GM10248 (cell line): ENCODE data around the gene MAML3.

Experiments used
- CTCF ChIA-PET: fragments of 300-600 bp; sonication (Branson Sonifier 250); formaldehyde crosslinking; extraction: SDS; loops from one replicate; lab custom pipeline; 2021; ENCODE audit warnings: antibody characterized with exemption; lab: Yijun Ruan, JAX
- POLR2A ChIA-PET: fragments of 350-650 bp; sonication (Branson Sonifier 250); formaldehyde crosslinking; extraction: SDS; loops from one replicate; lab custom pipeline; 2020; ENCODE audit warnings: antibody characterized with exemption; lab: Yijun Ruan, JAX
- DNase-seq: peaks from one replicate; pipeline ENCODE4 v3.0.0; 2012; ENCODE audit errors: extremely low spot score
- CTCF ChIP-seq: IDR thresholded peaks from 2 replicates; pipeline ENCODE4 v1.5.1; 2012; ENCODE audit warnings: mild to moderate bottlenecking, low read depth; ENCODE audit errors: extremely low read depth, missing control alignments, control extremely low read depth

Gene MAML3

GRCh38 chr4:139901531-139902320 lies 252.3 kb downstream of the MAML3 start:
- TF ChIP-seq CTCF = no peak
- POLR2A ChIA-PET = no interaction called here
- no peak for DNase-seq
- CTCF ChIA-PET = interaction anchor here (1.3 kb wide), 1 partner anchor 351 kb away, joined by 3 read pairs; no protein-coding TSS in a partner anchor

GRCh38 chr4:139900964-139901376 lies 253.0 kb downstream of the MAML3 start:
- ChIA-PET POLR2A (no interaction called here), CTCF (no interaction called here)
- no peak for DNase-seq
- no peak for TF ChIP-seq CTCF

- ChIA-PET CTCF (no interaction called here), POLR2A (no interaction called here)
- no peak for TF ChIP-seq CTCF
- no peak for DNase-seq
These were observed 254.6 kb downstream of the MAML3 start for GRCh38 chr4:139899346-139899745.

GRCh38 chr4:139898293-139898692 lies 255.7 kb downstream of the MAML3 start:
- ChIA-PET CTCF (interaction anchor here (1.2 to 1.4 kb wide), 3 partner anchors 11 to 41 kb away, joined by 3 to 6 read pairs (median 3); no protein-coding TSS in a partner anchor), POLR2A (no interaction called here)
- peak; percentile 19 for DNase-seq
- TF ChIP-seq CTCF = no peak

- no peak for TF ChIP-seq CTCF
- ChIA-PET POLR2A (no interaction called here), CTCF (no interaction called here)
- DNase-seq = no peak
These were observed 257.8 kb downstream of the MAML3 start for GRCh38 chr4:139896091-139896604.

- TF ChIP-seq CTCF = no peak
- ChIA-PET CTCF (no interaction called here), POLR2A (no interaction called here)
- DNase-seq = no peak
These were observed 260.2 kb downstream of the MAML3 start for GRCh38 chr4:139893801-139894200.
